GM19238 (cell line): ENCODE data around the gene AJM1.

Experiments used
- DNase-seq: peaks from one replicate; pipeline ENCODE4 v3.0.0; 2011; ENCODE audit warnings: low spot score; ENCODE audit not compliant: insufficient read length

Gene AJM1

DNA sequence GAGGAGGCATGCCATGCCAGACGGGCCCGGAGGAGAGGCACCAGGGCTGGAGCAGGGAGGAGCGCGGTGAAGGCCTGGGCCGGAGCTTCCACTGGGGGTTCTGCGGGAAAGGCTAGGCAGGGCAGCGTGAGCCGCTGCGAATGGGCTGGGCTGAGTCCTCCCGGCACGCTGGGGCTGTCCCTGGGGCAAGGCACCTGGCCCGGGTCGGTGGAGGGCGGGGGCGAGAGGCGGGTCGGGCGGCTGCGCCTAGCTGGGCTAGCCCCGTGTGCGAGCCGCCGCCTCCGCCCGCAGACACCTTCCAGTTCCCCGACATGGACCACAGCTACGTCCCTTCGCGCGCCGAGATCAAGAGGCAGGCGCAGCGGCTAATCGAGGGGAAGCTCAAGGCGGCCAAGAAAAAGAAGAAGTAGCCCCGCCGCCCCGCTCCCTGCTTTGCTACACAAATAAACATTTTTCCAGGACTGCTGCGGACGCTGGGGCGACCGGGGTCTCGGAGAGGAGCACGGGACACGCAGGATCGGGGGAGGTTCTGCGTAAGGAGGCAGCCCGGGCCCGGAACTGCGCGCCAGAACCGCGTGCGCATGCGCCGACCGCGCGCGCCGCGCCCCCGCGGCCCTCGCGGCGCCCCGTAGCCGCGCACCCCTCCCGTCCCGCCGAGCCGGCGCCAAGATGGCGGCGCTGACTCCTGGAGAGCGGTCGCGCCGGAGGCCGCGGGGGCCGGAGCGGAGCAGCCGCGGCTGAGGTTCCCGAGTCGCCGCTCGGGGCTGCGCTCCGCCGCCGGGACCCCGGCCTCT, 34.8 kb upstream of the AJM1 start, which contains the start of gene RABL6:
TSS of gene RABL6 (plus strand) at position 668 of the 794 bp plus-strand sequence. CDS start 249 bp downstream, outside the sequence.
- DNase-seq: peak; percentile 99

GRCh38 chr9:136808075-136808805, 34.0 kb upstream of the AJM1 start:
- peak; percentile 67 for DNase-seq

DNA sequence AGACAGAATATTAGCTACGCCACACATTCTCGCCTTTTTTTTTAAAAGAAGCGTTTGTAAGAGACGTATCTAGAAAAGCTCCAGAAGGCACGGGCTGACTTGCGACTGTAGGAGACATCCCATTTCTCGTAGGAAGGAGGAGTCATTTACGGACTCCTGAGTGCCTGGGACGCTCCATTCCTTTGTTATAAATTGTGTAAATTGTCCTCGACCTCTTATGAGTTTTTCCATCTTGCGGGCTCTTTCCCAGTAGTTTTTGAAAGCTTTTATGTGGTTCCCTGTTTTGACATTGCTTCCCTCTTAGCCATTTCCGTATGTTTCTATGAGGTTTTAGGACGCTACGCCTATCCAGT, 33.5 kb upstream of the AJM1 start:
- no peak for DNase-seq

DNA sequence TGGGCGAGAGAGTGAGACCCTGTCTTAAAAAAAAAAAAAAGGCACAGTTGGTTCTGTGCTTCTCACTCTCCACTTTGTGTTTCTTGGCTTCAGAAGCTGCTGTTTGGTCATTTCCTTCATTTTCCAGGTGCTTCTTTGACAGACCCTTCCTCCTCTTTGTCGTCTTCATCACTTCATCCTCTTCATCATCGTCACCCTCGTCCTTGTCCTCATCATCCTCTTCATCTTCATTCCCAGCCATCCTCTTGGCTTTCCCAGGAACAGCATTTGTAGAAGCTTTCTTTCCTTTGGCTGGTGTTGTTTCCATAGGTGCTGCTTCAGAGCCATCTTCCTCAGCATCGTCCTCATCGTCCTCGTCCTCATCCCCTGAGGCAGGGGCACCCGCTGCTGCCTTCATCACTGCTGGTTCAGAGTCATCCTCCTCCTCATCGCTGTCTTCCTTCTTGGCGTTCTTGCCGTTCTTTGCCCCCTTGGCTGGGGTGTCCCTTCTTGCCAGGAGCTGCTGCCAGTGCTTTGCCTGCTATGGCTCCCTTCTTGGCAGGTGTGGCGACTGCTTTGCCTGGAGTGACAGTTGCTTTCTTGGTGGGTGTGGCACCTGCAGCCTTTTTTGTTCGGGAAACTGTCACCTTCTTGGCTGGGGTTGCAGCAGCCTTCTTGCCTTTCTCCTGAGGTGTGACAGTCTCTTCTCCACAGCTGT, 27.4 kb upstream of the AJM1 start:
- DNase-seq: no peak

DNA sequence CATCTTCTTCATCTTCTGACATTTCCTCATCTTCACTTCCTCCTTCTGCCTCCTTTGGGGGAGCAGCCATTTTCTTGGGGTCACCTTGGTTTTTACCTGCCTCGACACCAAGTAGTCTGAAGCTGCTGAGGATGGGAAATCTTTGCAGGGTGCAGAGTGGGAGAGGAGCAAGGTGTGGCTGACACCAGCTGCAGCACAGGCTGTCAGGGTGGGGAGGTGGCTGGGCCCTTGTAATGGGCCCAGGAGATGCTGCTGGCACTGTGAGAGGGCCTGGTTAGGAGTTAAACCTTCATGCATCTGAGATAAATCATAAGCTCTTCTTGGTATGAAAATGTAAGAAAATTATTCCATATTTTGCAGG, 26.9 kb upstream of the AJM1 start:
- DNase-seq: no peak

GRCh38 chr9:136820971-136821825, 21.1 kb upstream of the AJM1 start:
- no peak for DNase-seq

GRCh38 chr9:136821826-136822544, 20.3 kb upstream of the AJM1 start:
- no peak for DNase-seq

DNA sequence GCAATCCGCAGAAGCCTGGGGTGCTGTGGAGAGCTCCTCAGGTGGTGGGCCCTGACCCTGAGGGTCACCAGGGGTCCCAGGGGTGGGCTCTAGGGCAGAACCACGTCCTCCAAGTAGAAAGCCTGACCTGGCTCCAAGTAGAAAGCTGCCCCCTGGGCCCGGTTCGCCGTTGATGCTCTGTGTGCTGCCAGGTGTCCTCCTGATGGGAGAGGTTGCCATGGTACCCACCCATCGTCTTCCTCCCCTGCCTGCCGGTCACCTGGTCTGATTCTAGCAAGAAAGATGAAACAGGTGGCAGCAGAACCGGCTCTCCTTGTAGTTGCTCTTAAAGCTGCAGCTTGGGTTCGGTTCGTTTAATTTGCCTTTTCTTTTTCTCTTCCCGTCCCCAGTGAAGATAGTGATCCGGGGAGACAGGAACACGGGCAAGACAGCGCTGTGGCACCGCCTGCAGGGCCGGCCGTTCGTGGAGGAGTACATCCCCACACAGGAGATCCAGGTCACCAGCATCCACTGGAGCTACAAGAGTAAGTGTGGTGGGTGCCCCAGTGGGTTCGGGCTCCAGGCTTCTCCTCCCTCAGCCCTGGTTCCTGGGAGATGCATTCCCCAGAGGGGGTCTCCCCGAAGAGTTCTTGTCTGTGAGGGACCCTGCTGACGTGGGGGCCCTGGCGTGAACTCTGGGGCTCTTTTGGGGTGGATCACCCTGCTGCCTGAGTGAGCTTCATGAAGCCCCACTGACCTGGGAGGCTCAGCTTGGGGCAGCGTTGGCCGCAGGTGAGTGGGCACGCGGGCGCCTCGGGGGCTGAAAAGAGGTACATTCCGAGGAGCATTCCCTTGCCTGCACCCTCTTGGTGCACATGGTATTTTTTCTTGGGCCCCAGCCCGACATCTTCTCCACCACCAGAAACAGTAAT, 18.9 kb upstream of the AJM1 start:
- no peak for DNase-seq

- DNase-seq: no peak
These were observed 17.6 kb upstream of the AJM1 start for GRCh38 chr9:136824496-136825225.

GRCh38 chr9:136825295-136826187, 16.7 kb upstream of the AJM1 start:
- no peak for DNase-seq

DNA sequence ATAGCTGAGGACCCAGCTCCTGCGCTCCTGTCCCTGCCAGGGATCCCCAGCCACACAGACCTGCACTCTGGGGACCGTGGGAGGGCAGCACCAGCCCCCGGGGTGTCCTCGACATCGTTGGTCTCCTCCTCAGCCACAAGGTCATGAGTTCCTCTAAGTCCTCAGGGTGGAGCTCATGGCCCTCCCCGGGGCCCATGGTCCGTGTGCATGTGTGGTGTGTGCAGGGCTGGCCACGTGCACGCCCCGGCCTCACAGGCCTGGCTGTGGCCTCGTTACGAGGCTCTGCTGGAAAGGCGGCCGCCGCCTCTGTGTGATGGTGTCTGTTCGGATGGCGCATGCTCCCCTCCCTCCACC, 16.1 kb upstream of the AJM1 start:
- no peak for DNase-seq

GRCh38 chr9:136826703-136827582, 15.3 kb upstream of the AJM1 start:
- no peak for DNase-seq

GRCh38 chr9:136827794-136828473, 14.3 kb upstream of the AJM1 start:
- DNase-seq: no peak

DNA sequence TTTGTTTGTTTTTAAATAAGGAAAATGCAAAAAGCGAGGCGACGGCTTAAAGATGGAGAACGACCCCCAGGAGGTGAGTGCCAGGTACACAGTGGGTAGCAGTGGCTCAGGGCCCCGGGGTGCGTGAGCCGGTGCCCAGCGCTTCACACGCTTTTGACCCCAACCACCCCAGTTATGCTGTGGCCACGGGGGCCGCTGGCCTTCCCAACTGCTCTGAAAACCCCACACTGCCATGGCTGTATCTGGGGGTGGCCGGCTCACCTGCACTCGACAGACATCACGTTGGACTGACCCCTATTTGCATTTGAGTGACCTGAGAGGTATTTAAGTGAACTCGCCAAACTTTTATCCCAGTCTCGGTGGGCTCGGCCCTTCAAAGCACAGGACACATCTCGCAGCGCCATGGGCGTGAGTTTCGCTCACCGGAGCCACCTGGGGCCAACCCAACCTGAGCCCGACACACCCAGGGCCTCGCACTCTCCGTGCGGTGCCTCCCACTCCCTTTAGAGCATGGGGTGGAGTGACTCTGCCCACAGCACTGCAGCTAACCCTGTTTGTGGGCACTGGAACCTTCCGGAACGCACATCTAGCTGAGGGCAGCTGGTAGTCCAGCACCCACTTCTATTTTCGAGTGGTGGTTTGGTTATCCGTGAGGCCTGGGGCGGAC, 13.7 kb upstream of the AJM1 start:
- DNase-seq: no peak

GRCh38 chr9:136829412-136829811, 12.9 kb upstream of the AJM1 start:
- DNase-seq: no peak
